HG03060 (cell line): ENCODE results near the gene DIABLO.

Source experiments
- ATAC-seq: cut with Tn5 transposase; IDR thresholded peaks from one replicate; pipeline ENCODE4 v1.9.1; 2021; ENCODE audit warnings: low read depth, moderate number of reproducible peaks; ENCODE audit not compliant: unreplicated experiment

Gene DIABLO

GRCh38 chr12:122159882-122160281 lies 66.0 kb downstream of the DIABLO start:
- ATAC-seq, result no peak

GRCh38 chr12:122158700-122159285 lies 67.1 kb downstream of the DIABLO start:
- no peak for ATAC-seq
